ENCODE results near the gene ARHGEF9.

DNA sequence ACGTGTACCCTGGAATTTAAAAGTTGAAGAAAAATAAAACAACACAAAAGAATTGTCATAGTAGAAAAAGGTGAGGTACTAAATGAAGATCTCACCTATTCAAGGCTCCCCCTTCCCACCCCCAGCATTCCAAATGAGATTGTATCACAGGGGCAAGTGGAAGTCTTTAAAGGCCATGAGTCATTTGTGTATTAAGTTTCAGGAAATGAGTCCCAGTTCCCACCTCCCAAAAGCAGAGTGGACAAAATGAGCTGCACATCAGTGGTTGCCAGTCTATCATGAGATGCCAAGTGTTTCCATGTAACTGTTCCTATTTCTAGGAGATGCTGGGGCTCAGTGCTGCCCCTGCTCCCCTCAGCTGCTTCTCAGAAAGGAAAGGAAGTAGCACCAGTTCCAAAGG lies 20.1 kb downstream of the ARHGEF9 start:
- TF ChIP-seq, protein P1, sequence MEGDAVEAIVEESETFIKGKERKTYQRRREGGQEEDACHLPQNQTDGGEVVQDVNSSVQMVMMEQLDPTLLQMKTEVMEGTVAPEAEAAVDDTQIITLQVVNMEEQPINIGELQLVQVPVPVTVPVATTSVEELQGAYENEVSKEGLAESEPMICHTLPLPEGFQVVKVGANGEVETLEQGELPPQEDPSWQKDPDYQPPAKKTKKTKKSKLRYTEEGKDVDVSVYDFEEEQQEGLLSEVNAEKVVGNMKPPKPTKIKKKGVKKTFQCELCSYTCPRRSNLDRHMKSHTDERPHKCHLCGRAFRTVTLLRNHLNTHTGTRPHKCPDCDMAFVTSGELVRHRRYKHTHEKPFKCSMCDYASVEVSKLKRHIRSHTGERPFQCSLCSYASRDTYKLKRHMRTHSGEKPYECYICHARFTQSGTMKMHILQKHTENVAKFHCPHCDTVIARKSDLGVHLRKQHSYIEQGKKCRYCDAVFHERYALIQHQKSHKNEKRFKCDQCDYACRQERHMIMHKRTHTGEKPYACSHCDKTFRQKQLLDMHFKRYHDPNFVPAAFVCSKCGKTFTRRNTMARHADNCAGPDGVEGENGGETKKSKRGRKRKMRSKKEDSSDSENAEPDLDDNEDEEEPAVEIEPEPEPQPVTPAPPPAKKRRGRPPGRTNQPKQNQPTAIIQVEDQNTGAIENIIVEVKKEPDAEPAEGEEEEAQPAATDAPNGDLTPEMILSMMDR (conservative IDR thresholded peaks at IDR 0.05; ENCODE audit: low read depth, low read length), result no peak
- TF ChIP-seq EZH2phosphoT487 (IDR thresholded peaks at IDR 0.05; ENCODE audit: borderline replicate concordance, low read length), result no peak
- no peak for TF ChIP-seq EZH2 (IDR thresholded peaks at IDR 0.05; ENCODE audit: low read length, unreplicated experiment)
